HG03025 (cell line): Measurements from ENCODE around the gene DLD.
"Not testable (repeated sequence)": the region's sequence is repeated elsewhere in the genome, so short reads cannot be mapped to it uniquely, and the experiment has no call there.

ENCODE experiments used
- ATAC-seq: cut with Tn5 transposase; IDR thresholded peaks from one replicate; pipeline ENCODE4 v1.9.1; 2021; ENCODE audit warnings: mild to moderate bottlenecking, moderate library complexity; ENCODE audit not compliant: unreplicated experiment, low FRiP score

Gene DLD

DNA sequence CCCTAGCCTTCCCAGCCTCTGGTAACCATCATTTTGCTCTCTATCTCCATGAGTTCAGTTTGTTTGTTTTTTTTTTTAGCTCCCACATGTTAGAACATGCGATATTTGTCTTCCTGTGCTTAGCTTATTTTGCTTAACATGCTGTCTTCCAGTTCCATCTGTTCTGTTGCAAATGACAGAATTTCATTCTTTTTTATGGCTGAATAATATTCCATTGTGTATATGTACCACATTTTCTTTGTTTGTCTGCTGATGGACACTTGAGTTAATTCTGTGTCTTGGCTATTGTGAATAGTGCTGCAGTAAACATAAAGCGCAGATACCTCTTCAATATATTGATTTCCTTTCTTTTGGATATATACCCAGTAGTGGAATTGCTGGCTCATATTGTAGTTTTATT is 21.0 kb downstream of the DLD start:
- ATAC-seq: no peak

DNA sequence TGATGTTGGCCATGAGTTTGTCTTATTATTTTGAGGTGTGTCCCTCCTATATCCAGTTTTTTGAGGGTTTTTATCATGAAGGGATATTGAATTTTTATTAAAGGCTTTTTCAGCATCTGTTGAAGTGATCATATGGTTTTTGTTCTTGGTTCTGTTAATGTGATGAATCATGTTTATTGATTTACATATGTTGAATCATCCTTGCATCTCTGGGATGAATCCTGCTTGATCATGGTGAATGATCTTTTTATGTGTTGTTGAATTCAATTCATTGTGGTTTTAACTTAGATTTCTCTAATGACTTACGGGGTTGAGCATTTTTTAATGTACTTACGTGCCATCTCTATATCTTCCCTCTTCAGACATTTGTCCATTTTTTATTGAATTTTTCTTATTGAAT is 22.9 kb downstream of the DLD start:
- ATAC-seq: no peak

DNA sequence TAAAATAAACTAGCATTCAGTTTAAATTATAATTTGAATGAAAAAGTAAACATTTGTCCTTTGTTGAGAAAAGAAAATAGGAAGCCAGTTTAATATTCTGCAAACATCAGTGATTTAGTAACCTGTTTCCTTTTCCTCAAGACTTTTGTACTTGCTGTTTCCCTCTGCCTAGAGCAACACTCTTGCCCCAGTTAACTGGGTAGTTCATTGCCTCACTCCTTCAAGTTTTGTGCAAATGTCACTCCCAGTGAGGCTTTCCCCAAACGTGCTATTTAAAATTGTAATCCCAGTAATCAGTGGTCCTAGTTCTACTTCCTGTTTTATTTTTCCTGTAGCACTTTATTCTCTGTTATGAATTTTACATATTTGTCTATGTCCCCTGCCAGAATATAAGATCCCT is 23.8 kb downstream of the DLD start:
- no peak for ATAC-seq

DNA sequence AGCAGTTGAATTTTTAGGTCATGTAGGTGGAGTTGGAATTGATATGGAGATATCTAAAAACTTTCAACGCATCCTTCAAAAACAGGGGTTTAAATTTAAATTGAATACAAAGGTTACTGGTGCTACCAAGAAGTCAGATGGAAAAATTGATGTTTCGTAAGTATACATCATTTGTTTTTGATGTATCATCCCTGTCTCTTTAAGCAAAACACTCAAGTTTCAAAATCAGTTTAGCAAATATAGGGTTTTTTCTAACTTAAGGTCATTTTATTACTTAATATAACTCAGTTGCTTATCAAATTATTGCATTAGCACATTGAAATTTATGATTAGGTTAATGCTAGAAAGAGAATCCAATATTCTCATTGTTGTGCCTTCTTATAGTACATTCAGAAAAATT is 24.6 kb downstream of the DLD start:
- ATAC-seq: no peak

DNA sequence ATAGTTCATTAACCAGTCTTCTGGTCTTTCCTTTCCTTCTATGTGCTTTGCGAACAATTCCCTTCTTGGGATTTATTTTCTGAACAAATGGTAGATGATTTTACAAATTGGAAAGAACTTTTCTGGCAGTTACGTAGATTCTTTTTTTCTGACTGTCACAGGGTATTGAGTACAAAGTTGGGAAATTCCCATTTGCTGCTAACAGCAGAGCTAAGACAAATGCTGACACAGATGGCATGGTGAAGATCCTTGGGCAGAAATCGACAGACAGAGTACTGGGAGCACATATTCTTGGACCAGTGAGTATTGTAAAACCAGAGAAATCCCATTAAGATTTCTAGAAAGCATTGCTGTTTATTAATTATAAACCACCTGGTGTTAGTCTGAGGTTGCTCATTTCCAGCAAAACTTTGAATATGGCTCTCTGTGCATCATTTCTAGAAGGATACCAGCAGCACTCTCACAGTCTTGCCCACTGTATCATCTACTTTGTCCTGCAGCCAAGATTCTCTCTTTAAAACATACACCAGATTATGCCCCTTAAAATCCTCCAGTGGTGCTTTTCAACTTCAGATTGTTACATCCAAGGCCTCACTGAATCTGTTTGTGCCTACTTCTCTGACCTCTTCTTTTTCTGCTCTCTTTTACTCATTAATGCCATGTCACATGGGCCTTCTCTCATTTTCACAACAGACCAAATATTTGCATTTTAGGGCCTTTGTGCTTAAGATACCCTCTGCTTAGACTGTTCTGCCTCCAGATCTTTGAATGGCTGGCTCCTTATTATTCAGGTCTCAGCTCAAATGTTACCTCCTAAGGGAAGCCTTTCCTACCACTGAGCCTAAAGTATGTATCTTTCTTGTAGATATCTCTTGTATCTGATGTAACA is 27.0 kb downstream of the DLD start:
- ATAC-seq: peak; percentile 67

DNA sequence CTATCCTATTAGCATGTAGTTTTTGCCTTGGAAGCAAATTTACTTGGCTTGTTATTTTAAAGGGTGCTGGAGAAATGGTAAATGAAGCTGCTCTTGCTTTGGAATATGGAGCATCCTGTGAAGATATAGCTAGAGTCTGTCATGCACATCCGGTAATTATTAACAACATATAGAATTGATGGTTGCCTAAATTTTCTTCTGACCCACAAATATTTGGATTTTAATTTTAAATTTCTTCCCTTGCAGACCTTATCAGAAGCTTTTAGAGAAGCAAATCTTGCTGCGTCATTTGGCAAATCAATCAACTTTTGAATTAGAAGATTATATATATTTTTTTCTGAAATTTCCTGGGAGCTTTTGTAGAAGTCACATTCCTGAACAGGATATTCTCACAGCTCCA is 28.0 kb downstream of the DLD start:
- ATAC-seq: no peak

DNA sequence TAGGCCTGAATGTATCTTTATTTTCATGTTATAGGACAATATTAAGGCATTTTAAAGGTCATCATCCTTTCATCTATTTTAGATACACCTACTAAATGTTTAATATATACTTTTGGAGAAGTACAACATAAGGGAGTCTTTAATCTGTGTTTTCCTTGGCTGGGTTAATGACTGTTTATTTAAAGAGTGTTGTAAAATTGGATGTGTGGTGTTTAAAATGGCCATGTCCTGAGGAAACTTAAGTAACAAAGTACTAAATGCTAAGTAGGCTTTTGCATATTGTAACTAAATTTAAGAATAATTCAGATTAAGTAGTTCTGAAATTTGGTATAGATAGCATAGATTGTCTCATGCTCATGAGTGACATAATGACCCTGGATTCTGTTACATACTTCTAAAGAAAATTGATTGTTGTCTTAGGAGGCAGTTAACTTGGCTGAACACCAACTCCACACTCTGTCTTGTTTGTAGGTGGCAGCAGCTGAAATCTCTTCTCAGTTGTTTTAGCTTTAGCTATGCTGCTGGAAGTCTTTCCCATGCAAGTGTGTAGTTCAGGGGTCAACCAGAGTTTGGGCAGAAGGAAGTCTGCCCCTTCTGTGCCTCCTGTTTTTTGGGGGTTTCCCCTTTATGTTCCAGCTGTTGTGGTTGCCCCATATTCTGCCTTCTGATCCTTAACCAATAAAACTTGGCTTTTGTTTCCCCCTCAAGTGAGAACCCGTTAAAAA is 29.2 kb downstream of the DLD start:
- ATAC-seq: no peak

DNA sequence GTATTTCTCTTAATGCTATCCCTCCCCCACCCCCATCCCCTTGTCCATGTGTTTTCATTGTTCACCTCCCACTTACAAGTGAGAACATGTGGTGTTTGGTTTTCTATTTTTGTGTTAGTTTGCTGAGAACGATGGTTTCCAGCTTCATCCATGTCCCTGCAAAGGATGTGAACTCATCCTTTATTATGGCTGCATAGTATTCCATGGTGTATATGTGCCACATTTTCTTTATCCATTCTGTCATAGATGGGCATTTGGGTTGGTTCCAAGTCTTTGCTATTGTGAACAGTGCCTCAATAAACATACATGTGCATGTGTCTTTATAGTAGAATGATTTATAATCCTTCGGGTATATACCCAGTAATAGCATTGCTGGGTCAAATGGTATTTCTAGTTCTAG is 30.8 kb downstream of the DLD start:
- not testable (repeated sequence) for ATAC-seq

DNA sequence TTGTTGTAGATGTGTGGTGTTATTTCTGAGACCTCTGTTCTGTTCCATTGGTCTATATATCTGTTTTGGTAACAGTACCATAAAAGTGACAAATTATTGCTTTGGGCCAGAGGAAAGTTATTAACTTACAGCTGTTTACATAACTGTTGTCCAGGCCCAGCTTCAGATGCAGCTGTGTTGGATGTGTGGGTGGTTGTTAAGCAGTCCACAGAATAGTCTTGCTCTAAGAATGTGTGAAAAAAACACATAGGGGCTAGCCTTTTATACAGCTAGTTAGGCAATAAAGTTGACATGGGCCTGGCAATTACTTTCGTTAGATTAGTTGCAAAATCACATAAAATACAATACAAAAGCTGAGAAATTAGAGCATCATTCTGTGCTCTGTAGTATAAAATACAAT is 31.9 kb downstream of the DLD start:
- no peak for ATAC-seq

DNA sequence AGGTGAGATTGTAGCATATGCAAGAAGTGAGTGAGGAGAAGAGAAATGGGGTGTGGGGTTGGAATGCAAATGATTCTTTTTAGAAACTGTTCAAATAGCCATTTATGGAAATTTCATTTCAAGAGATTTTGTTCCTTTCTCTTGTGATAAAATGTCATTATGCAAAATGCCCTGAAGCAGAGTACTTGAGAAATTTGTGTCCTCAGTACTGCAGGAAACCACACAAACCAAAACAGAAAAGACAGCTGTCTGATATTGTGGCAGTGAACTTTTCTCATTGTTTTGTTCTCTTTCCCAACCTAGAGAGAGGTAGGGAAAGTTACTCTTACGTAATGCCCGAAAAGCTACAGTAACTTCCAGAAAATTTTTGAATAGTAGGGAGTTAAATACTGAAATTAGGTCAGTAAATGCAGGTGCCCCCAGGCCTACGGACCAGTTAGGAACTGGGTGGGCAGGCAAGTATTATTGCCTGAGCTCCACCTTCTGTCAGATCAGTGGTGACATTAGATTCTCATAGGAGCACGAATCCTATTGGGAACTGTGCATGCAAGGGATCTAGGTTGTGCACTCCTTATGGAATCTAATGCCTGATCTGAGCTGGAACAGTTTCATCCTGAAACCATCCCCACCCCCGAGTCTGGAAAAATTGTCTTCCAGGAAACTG is 34.0 kb downstream of the DLD start:
- ATAC-seq: peak; percentile 96

DNA sequence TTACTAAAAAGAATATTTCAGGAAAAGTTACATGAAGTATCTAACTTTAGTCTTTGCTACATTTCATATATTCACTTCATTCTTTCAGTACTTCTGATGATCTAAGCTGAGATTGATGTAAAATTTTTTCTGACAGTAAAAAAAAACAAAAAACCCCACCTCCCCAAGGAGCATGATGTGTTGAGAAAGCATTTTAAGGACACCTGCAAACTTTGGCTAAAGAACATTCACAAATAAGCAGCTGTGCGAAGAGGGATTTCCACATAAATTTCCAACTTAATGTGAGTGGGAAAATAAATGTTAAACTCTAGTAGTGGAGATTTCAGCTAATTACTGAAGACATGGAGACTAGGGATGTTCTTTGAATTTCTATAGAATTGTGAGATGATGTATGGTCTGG is 35.5 kb downstream of the DLD start:
- ATAC-seq: no peak

DNA sequence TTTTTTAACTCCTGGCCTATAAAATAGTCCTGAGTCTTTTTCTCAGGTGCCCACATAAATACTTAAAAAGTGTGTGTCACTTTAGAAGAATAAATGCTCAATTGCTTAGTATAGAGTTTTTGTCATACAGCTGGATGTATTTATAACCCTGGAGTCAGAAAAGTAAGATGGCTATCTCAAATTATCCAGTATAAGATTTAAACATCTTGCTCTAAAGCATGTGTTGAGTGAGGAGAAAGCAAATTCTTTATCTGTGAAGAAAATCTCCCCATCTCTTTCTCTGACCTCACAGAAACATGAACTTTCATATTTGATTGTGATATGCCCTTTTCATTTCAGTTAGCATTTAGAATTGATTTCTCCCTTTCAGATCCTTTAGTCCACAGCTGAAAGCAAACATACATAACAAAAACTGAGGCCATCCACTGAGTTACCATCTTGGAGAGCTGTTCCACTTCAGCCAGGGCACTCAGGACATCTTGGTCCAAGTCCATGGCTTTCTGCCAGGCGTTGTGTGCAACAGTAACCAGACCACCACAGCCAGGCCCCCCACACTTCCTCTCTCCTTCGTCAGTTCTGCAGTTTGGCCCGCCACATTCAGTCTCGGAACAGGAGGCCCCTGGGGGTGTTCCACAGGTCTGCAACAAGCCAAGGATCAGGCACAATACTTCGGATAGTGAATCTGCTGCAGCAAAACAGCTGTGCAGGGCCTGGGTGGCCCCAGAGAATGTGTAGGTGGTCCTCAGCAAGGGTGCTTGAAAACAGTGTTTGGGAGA is 40.9 kb downstream of the DLD start:
- ATAC-seq: no peak

DNA sequence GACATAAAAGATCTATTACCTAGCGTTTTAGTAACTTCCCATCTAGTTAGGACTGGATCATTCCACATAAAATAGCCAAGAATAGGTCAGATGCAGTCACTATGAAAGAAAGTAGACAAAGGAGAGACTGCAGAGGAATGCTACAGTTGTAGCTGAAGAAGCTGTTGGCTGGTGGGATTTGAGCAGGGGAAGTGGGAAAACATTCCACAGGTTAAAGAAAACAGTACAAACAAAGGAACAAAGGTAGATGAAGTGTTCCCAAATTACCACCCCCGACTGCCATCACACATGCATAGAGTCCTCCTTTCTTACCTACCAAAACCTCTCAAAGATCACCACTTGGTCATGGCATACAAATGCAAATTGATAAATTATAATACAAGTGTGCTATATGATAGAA is 41.8 kb downstream of the DLD start:
- no peak for ATAC-seq

DNA sequence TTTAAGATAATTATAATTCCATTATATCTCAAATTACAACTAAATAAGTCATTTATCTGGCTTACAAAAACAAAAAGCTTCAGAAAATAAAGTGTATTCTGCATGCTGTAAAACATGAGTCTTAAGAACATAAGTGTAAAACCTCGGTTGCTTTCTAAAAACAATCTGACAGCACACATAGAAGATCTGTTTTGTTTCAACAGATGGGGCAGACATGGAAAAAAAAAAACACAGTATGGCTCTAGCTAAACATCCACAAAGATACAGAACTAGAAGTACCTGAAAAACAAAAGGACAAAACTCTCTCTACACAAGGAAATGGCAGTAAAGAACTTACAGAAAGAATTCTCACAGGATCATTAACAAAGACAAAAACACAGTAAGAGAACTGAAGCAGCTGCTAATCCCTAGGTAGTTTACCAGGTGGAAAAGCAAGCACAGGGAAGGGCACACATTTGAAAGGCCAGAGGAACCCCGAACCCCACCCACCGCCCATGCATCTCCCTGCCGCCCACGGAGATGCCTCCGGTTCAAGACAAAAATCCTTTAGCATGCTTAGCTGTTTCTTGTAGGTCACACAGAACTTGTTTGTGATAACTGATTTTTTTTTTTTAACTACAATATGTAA is 42.5 kb downstream of the DLD start:
- no peak for ATAC-seq

DNA sequence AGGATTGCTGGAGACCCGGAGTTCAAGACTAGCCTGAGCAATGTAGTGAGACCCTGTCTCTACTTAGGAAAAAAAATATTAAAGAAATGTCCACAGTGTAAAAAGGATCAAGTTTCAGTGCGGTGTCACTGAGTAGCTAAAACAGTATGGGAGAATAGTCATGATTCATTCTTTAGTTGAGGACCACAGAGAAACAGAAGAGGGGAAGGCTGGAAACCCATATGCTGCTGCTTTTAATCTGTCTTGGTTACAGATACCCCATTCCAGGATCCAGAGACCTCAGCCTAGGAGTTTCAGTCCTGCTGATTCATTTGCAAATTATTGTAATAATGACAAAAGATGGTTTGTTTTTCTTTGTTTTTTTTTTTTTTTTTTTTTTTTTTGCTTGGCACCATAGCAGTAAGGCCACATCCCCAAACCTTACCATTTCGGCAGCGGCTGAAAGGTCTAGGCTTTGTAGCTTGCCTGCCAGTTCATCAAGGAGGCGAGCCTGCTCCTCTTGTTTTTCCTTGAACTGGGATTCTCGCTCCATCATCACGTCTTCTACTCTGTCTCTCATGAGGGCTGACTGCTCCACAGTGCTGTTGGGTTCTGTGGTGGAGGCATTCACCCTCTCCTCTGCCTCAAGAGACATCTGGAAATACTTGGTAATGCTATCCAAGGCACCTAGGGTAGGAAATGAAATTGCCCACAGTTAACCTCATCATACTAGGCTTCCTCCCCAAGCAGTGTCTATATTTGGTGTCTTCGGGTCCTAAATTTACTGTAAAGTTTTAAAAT is 44.2 kb downstream of the DLD start:
- no peak for ATAC-seq

DNA sequence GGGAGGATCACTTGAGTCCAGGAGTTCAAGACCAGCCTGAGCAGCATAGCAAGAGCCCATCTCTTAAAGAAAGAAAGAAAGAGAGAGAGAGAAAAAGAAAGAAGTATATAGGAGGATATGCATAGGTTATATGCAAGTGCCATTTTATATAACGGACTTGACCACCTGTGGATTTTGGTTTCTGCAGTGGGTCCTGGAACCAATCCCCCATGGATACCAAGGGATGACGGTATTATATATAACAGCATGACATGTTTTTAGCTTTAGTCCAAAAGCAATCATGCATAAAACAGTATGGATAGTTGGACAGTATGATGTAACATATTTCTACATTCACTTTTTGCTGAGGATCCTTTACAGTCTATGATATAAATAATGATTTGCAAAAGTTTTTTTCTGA is 45.3 kb downstream of the DLD start:
- no peak for ATAC-seq

DNA sequence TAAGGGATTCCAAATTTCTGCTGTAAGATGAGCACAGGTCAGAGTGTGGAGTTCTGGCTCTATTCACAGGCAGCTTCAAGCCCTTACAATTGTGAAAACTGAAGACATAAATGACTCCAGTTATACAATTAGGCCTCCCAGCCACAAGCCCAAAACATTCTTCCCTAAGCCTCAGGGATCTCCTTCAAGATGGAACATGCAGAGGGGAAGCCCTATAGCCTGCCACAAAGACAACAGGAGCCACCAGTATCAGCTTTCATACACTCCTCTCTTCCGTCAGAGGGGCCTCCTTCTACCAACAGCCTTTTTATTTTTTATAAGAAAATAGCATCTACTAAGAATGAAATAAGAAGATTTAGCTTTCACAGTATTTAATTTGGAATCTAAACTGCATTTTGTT is 46.5 kb downstream of the DLD start:
- no peak for ATAC-seq

DNA sequence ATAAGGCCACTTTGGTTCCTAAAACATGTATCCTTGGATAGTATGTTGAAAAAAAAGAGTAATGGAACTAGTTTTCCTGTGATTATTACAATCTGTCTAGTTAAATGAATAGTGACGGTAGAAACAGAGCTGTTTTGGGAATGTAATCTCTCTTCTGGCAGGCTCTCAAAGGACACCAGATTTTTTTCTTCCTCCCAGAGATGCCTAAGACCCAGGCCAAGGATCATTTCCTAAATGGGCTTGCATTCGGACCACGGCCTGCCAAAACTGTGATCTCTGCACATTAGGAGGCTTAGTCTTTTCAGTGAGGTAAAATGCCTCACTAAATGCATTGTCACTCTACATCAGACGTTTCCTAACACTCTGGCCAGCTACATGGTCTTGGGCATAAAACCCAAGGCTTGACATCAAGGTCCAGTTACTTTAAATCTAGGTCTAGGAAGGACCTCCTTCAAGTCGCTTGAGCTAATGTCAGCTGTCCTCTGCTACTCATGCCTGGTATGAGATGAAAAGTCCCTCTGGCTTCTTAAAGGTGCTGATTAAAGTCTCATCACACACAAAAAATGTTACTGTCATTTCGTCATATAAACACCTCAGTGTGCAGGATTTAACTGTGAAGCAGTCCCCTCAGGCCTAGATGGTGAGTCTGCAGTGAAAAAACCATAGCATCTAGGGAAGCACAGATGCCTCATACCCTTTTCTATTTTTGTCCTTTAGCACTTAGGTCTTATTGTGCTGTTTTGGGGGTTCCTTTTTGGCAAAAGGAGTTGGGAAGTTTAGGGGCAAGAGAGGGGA is 47.7 kb downstream of the DLD start:
- no peak for ATAC-seq
